Right lobe of liver (tissue), 4 donors: ENCODE results near the gene HSD17B4.

ENCODE experiments used
- CTCF ChIP-seq, 4 donors: fragments of 200-600 bp in 3 of 4; fragments of 450-650 bp in 1 of 4; IDR thresholded peaks; one replicate each; pipeline versions ENCODE4 v1.5.1 to v1.8.0; 2016 to 2022; ENCODE audit warnings: antibody characterized with exemption in 4 of 4, mild to moderate bottlenecking in 2 of 4
- POLR2A ChIP-seq: fragments of 450-650 bp; IDR thresholded peaks from one replicate; pipeline ENCODE4 v1.6.1; 2017; ENCODE audit warnings: antibody characterized with exemption, mild to moderate bottlenecking
- donor health status: DM: no; HTN: no; CAD: no.
- donor health status: DM: no; HTN: no; CAD: no.
- donor health status: DM: no; HTN: yes; CAD: no.

- TF ChIP-seq CTCF (IDR thresholded peaks at IDR 0.05) (no peak), POLR2A (no peak)
Measured at GRCh38 chr5:119501671-119502179, 49.4 kb downstream of the HSD17B4 start.
